HCT116 (cell line): ENCODE results near the gene CAMKMT. TPM values are rescaled to one million over a fixed set of nuclear protein-coding genes. Genes with fewer than 3 reads are reported as not detected.

Experiments
- ATAC-seq: fragments of 200-7000 bp; cut with Tn5 transposase; 2 replicates; pipeline ENCODE4 v1.9.1; 2020; ENCODE audit warnings: mild to moderate bottlenecking, moderate library complexity
- BruUV-seq: library from RNA; stranded (reverse); fragments of 400-500 nt; replicated peaks from 2 replicates; lab custom pipeline; 2021; lab: Mats Ljungman, UMichigan
- CTCF ChIA-PET: fragments of 300-600 bp; sonication (Branson Sonifier 250); formaldehyde crosslinking; loops from one replicate; lab custom pipeline; 2021; ENCODE audit warnings: antibody characterized with exemption; lab: Charles Lee
- POLR2A ChIA-PET: fragments of 300-600, 350-600 bp; sonication (Branson Sonifier 250); formaldehyde crosslinking; loops from one replicate; lab custom pipeline; 2021; ENCODE audit warnings: antibody characterized with exemption; lab: Charles Lee
- RAD21 ChIA-PET, 2 experiments: fragments of 300-600 bp; sonication (Branson Sonifier 250); formaldehyde crosslinking; loops; one replicate each; lab custom pipeline; 2023; ENCODE audit warnings: low total read pairs in 2 of 2; ENCODE audit not compliant: uncharacterized antibody in 2 of 2, unreplicated experiment in 2 of 2, low non-redundant PET in 1 of 2; lab: Charles Lee
- DNase-seq: peaks from one replicate; pipeline ENCODE4 v3.0.0-alpha.2; 2010; ENCODE audit warnings: low read depth, low spot score
- H2AFZ ChIP-seq: fragments of 200-600 bp; shearing (Covaris generic), sonication (generic); 2 replicates; pipeline ENCODE4 v1.6.1; 2017; ENCODE audit warnings: low read depth, mixed run types, mixed read lengths, antibody characterized with exemption, low read length; ENCODE audit not compliant: poor library complexity, severe bottlenecking
- H3K27ac ChIP-seq: 2 replicates; pipeline ENCODE4 v1.5.1; 2012; ENCODE audit warnings: low read depth, low read length
- H3K27me3 ChIP-seq: fragments of 200-600 bp; sonication (generic); 2 replicates; pipeline ENCODE4 v1.6.1; 2016; ENCODE audit warnings: mixed run types, low read length, mixed read lengths; ENCODE audit not compliant: insufficient read depth
- H3K36me3 ChIP-seq, 2 experiments: fragments of 200-500 bp in 1 of 2; fragments of 200-600 bp in 1 of 2; sonication (Bioruptor generic) in 1 of 2; sonication (generic) in 1 of 2; 2 replicates each; pipeline versions ENCODE4 v1.5.1 to v1.6.1; 2014 to 2016; ENCODE audit warnings: low read length in 2 of 2, inconsistent platforms in 1 of 2, mixed read lengths in 1 of 2, mixed run types in 1 of 2; ENCODE audit not compliant: insufficient read depth in 2 of 2, control insufficient read depth in 1 of 2
- H3K4me1 ChIP-seq, 2 experiments: fragments of 200-600 bp in 1 of 2; sonication (generic) in 1 of 2; 2 replicates each; pipeline versions ENCODE4 v1.5.1 to v1.6.1; 2012 to 2017; ENCODE audit warnings: low read length in 2 of 2, inconsistent platforms in 1 of 2, mild to moderate bottlenecking in 1 of 2, mixed read lengths in 1 of 2, mixed run types in 1 of 2, moderate library complexity in 1 of 2; ENCODE audit not compliant: insufficient read depth in 2 of 2, control insufficient read depth in 1 of 2
- H3K4me2 ChIP-seq: fragments of 200-600 bp; sonication (generic); 2 replicates; pipeline ENCODE4 v1.6.1; 2017; ENCODE audit warnings: mixed run types, low read length, mixed read lengths
- H3K4me3 ChIP-seq, 2 experiments: fragments of 200-600 bp in 1 of 2; sonication (generic) in 1 of 2; replicated peaks in 1 of 2; 2 replicates each; pipeline ENCODE4 v1.5.1; 2011 to 2016; ENCODE audit warnings: low read length in 2 of 2, control low read depth in 1 of 2, low read depth in 1 of 2, mild to moderate bottlenecking in 1 of 2, mixed read lengths in 1 of 2, mixed run types in 1 of 2
- H3K79me2 ChIP-seq: fragments of 200-600 bp; sonication (generic); 2 replicates; pipeline ENCODE4 v1.6.1; 2017; ENCODE audit warnings: mild to moderate bottlenecking, mixed run types, low read length, moderate library complexity, mixed read lengths; ENCODE audit not compliant: insufficient read depth
- H3K9ac ChIP-seq: fragments of 200-600 bp; sonication (generic); 2 replicates; pipeline ENCODE4 v1.6.1; 2016; ENCODE audit warnings: low read length, mixed read lengths
- H3K9me2 ChIP-seq: fragments of 200-600 bp; sonication (generic), shearing (Covaris generic); 2 replicates; pipeline ENCODE4 v1.6.1; 2017; ENCODE audit warnings: mixed run types, mild to moderate bottlenecking, moderate library complexity; ENCODE audit not compliant: insufficient read depth
- H3K9me3 ChIP-seq, 2 experiments: fragments of 200-500 bp in 1 of 2; fragments of 200-600 bp in 1 of 2; sonication (Bioruptor generic) in 1 of 2; sonication (generic) in 1 of 2; 2 replicates each; pipeline ENCODE4 v1.6.1; 2014 to 2017; ENCODE audit warnings: low read length in 2 of 2, mixed read lengths in 2 of 2, inconsistent platforms in 1 of 2, low read depth in 1 of 2, mild to moderate bottlenecking in 1 of 2, mixed run types in 1 of 2, moderate library complexity in 1 of 2; ENCODE audit not compliant: control insufficient read depth in 1 of 2, insufficient read depth in 1 of 2
- H4K20me1 ChIP-seq: fragments of 200-600 bp; sonication (generic), shearing (Covaris generic); 2 replicates; pipeline ENCODE4 v1.6.1; 2017; ENCODE audit warnings: mixed run types, mild to moderate bottlenecking, moderate library complexity; ENCODE audit not compliant: insufficient read depth
- CEBPB ChIP-seq: IDR thresholded peaks from 2 replicates; pipeline ENCODE4 v1.6.1; 2012; ENCODE audit warnings: low read depth
- POLR2A ChIP-seq: IDR thresholded peaks from 2 replicates; pipeline ENCODE4 v1.7.0; 2011; ENCODE audit warnings: borderline replicate concordance; ENCODE audit not compliant: insufficient read depth, insufficient read length; ENCODE audit errors: extremely low read depth
- SP1 ChIP-seq: IDR thresholded peaks from 2 replicates; pipeline ENCODE4 v1.6.1; 2012; ENCODE audit warnings: low read depth
- TCF7L2 ChIP-seq: IDR thresholded peaks from 2 replicates; pipeline ENCODE4 v1.7.0; 2011; ENCODE audit warnings: borderline replicate concordance, inconsistent platforms; ENCODE audit not compliant: insufficient read depth, insufficient read length; ENCODE audit errors: extremely low read depth
- YY1 ChIP-seq: IDR thresholded peaks from 2 replicates; pipeline ENCODE4 v1.6.1; 2011; ENCODE audit warnings: low read length, low read depth, moderate library complexity, mild to moderate bottlenecking; ENCODE audit not compliant: insufficient replicate concordance; ENCODE audit errors: extremely low read depth
- ZNF274 ChIP-seq: fragments of 200-500 bp; sonication (Bioruptor generic); IDR thresholded peaks from 2 replicates; pipeline ENCODE4 v1.6.1; 2014; ENCODE audit warnings: mild to moderate bottlenecking, low read depth, low read length, inconsistent platforms
- intact Hi-C: fragments of 100-400 bp; cut with micrococcal nuclease; formaldehyde crosslinking; loops from 2 replicates; pipeline ENCODE4 v1.10.0; 2022
- total RNA-seq: library from RNA; stranded (reverse); gene quantifications from one replicate; pipeline ENCODE4 v1.2.1, GENCODE V29; 2021; ENCODE audit not compliant: unreplicated experiment
- TF ChIP-seq, protein P1 (sequence below): IDR thresholded peaks from 2 replicates; pipeline ENCODE4 v1.6.1; 2011; ENCODE audit warnings: mild to moderate bottlenecking, low read length, moderate library complexity; ENCODE audit not compliant: insufficient replicate concordance; ENCODE audit errors: extremely low read depth
- TF ChIP-seq, protein P2 (sequence below): IDR thresholded peaks from 2 replicates; pipeline ENCODE4 v1.6.1; 2012
- TF ChIP-seq, protein P3 (sequence below): IDR thresholded peaks from 2 replicates; pipeline ENCODE4 v1.6.1; 2012

The CAMKMT gene
- total RNA-seq, 1 experiment from 2014 or later: 10.6 TPM

DNA sequence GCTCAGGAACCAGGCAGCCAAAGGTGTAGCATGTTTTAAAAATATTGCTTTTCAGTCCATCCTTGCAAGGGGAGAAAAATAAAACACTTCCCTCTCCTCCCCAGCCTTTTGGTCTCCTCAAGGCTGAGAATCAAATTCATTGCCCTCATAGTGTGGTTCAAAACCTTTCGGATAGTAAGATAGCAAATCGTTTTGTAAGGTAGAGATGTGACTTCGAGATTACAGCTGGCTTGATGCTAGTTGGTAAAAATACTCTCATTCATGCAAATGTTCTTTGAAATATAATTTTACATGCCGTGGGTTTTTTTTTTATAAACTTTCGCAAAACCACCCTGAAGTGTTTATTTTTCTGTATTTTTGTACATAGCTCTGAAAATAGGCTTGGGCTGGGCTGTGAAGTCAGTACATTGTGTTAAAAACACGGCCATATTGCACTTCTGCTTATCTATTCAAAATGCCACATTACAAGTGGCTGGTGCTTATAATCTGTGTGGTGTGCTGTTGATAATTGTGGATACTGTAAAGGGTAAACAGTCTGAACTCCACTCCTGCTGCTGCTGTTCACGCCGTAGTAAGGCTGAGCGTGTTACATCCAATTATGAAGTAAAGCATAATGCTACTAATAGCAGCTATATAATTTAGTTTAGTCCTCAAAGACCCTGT lies 407.7 kb downstream of the CAMKMT start:
- H3K9me2 ChIP-seq: no peaks in the 10 kb centered on the region
- H3K4me2 ChIP-seq: no peak overlapping the region
- H3K27ac ChIP-seq: no peak overlapping the region
- H3K9me3 ChIP-seq: no peaks in the 10 kb centered on the region
- BruUV-seq: no TSS peak
- POLR2A ChIA-PET: no interaction called here
- no peak for ATAC-seq
- no peaks in the 10 kb centered on the region for H3K4me1 ChIP-seq
- H4K20me1 ChIP-seq: no peaks in the 10 kb centered on the region
- H3K36me3 ChIP-seq: no peaks in the 10 kb centered on the region
- CTCF ChIA-PET: interaction anchor here (0.7 to 1.9 kb wide), 3 partner anchors 62 to 377 kb away, joined by 3 to 5 read pairs (median 4); no protein-coding TSS in a partner anchor
- intact Hi-C loops: no loop called here
- H3K27me3 ChIP-seq: no peaks in the 10 kb centered on the region
- H3K9ac ChIP-seq: no peak overlapping the region
- no peak for DNase-seq
- TF ChIP-seq, protein P1, sequence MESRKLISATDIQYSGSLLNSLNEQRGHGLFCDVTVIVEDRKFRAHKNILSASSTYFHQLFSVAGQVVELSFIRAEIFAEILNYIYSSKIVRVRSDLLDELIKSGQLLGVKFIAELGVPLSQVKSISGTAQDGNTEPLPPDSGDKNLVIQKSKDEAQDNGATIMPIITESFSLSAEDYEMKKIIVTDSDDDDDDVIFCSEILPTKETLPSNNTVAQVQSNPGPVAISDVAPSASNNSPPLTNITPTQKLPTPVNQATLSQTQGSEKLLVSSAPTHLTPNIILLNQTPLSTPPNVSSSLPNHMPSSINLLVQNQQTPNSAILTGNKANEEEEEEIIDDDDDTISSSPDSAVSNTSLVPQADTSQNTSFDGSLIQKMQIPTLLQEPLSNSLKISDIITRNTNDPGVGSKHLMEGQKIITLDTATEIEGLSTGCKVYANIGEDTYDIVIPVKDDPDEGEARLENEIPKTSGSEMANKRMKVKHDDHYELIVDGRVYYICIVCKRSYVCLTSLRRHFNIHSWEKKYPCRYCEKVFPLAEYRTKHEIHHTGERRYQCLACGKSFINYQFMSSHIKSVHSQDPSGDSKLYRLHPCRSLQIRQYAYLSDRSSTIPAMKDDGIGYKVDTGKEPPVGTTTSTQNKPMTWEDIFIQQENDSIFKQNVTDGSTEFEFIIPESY: no peak
- TF ChIP-seq SP1: no peak
- no peak for TF ChIP-seq CEBPB
- TF ChIP-seq POLR2A: no peak
- TF ChIP-seq YY1: no peak
- no peak for TF ChIP-seq ZNF274
- TF ChIP-seq, protein P2, sequence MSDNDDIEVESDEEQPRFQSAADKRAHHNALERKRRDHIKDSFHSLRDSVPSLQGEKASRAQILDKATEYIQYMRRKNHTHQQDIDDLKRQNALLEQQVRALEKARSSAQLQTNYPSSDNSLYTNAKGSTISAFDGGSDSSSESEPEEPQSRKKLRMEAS: no peak
- TF ChIP-seq, protein P3, sequence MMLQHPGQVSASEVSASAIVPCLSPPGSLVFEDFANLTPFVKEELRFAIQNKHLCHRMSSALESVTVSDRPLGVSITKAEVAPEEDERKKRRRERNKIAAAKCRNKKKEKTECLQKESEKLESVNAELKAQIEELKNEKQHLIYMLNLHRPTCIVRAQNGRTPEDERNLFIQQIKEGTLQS: no peak
- no peak for TF ChIP-seq TCF7L2
- TF ChIP-seq, all 23 proteins: peak for 0
- RAD21 ChIA-PET: no interaction called here
- H3K79me2 ChIP-seq: no peaks in the 10 kb centered on the region
- no peak overlapping the region for H2AFZ ChIP-seq
- H3K4me3 ChIP-seq: no peak overlapping the region
